ENCODE results near the gene RTRAF. TPM values are rescaled to one million over a fixed set of nuclear protein-coding genes. Genes with fewer than 3 reads are reported as not detected.

The RTRAF gene
- total RNA-seq, 1 donor from 2014 or later: 225 TPM

GRCh38 chr14:51988221-51988620 lies 1.1 kb upstream of the RTRAF start:
- intact Hi-C loops (cut with micrococcal nuclease): no loop called here
- ATAC-seq (no peak), DNase-seq (no peak)

GRCh38 chr14:51990488-51990887 lies 1.1 kb downstream of the RTRAF start:
- ATAC-seq: no peak
- DNase-seq: no peak
- intact Hi-C loops (cut with micrococcal nuclease): no loop called here

GRCh38 chr14:51993285-51993920 lies 4.1 kb downstream of the RTRAF start:
- intact Hi-C loops (cut with micrococcal nuclease): no loop called here
- DNase-seq (no peak), ATAC-seq (no peak)

- intact Hi-C loops (cut with micrococcal nuclease): loop anchor here (5.0 kb wide), 2 partner anchors 76 to 136 kb away; no protein-coding TSS in a partner anchor
- no peak for DNase-seq
- ATAC-seq: peak; percentile 31
Measured at GRCh38 chr14:51996148-51996746, 6.9 kb downstream of the RTRAF start.

DNA sequence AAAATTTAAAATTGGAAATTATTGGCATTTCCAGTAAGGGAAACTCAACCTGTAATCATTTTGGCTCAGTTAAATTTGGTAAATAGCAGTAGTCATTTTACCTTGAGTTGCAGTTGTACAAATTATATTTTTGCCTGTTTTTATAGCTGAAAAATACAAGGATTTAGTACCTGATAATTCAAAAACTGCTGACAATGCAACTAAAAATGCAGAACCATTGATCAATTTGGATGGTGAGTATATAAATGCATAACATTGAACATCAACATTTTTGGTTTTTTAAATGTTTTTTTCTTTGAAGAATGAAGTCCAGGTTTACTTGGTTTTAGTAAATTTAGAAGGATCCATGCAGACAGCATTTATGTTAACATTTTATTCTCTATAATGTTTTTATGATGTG lies 9.0 kb downstream of the RTRAF start:
- intact Hi-C loops (cut with micrococcal nuclease): loop anchor here (5.0 kb wide), 2 partner anchors 74 to 134 kb away; no protein-coding TSS in a partner anchor
- ATAC-seq: no peak
- DNase-seq: no peak

- intact Hi-C loops (cut with micrococcal nuclease): loop anchor here (5.0 kb wide), 2 partner anchors 73 to 133 kb away; no protein-coding TSS in a partner anchor
- no peak for ATAC-seq
- DNase-seq: no peak
Measured at GRCh38 chr14:51999084-51999483, 9.7 kb downstream of the RTRAF start.

- DNase-seq: no peak
- intact Hi-C loops (cut with micrococcal nuclease): no loop called here
- ATAC-seq: no peak
Measured at GRCh38 chr14:52000019-52000582, 10.8 kb downstream of the RTRAF start.

- DNase-seq: no peak
- intact Hi-C loops (cut with micrococcal nuclease): no loop called here
- no peak for ATAC-seq
Measured at GRCh38 chr14:52000696-52001095, 11.3 kb downstream of the RTRAF start.

DNA sequence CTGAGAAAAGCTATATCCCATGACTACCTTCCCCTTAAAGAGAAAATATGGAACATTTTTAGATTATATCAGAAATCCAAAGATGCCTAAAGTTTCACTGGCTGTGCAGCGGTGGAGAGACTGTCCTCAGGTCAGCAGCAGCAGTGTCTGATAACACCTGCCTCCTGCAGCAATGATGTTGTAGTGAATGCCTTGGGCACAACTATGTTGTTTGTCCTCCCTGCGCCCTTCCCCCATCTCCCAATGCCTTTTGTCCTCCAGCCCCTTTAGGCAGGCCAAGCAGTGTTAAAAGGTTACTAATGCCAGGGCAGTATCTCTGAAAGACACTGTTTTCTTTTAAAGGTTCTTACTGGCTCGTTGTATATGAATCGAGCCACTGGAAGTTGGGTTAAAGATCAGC lies 13.2 kb downstream of the RTRAF start:
- DNase-seq: peak; percentile 17
- peak; percentile 55 for ATAC-seq
- intact Hi-C loops (cut with micrococcal nuclease): no loop called here

DNA sequence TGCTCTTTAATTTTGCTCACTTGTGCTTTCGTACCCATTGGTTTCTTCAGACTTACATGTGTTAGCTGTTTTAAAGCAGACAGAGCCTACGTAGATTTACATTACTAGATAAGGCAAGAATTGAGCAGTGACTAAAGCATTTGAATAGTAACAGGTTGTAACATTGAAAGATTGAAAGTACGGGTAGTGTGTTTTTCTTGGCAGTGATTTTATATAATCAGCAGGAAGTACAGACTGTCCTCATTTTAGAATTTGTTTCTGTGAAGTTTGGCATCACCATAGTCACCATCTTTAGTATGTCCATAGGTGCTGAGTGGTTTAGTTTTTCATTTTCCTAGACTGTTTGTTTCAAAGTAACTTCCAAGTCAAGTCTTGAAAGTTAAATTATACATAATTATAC lies 14.0 kb downstream of the RTRAF start:
- peak; percentile 87 for ATAC-seq
- intact Hi-C loops (cut with micrococcal nuclease): no loop called here

DNA sequence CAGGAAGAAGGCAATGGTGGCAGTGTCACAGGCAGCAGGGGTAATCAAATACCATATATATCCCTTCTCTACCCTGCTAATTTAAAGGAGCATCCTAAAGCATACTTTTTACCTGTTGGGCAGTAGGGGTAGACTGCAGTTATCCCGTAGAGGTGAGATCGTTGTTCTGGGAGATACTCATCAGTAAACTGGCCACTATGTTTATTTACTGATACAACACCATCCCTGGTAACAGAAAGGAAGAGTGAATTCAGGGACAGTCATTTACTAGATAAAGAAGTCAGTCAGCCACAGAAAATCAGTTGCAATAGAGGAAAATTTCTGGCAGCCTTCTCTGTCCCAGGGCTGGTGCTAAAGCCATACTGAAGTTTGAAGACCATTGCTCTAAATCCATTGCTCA lies 16.3 kb downstream of the RTRAF start:
- no peak for ATAC-seq
- intact Hi-C loops (cut with micrococcal nuclease): no loop called here
- no peak for DNase-seq

More for the DNA sequence above, 14.0 kb downstream of the RTRAF start:
- DNase-seq: no peak

DNA sequence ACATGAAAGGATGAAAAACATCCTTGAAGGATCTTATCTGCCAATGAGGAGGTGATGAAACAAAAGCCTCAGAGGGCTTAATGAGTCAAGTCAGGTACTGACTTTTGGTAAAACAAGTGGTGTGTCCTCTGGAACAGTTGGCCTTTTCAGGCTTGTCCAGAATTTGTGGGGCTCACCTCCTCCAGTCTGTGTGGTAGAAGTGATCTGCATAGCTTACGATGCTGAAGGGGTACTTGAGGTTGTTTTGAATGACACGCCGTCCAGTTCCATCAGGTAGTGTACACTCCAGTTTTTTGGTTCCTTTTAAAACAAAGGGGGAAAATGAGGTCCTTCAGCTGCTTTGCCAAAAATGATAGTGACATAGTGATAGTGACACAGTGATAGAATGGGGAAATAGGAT lies 17.0 kb downstream of the RTRAF start:
- ATAC-seq (no peak), DNase-seq (no peak)
- intact Hi-C loops (cut with micrococcal nuclease): no loop called here

DNA sequence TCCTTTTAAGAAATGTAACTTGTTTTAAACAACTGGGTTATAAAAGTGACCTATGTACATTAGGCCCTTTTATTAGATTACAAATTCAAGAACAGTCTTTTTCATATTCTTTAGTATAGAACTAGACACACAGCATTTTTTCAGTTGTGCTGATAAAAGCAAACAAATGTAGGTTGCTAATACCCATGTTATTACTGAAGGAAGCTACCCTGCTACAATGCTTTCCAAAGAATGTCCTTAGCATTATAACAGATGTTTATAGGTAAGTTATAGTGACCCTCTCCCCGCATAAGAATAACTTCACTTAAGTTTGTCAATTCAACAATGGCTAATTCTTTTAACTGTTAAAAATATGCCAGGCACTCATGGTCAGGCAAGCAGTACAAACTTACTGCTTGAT lies 17.9 kb downstream of the RTRAF start:
- intact Hi-C loops (cut with micrococcal nuclease): no loop called here
- DNase-seq: no peak
- no peak for ATAC-seq

- ATAC-seq: no peak
- intact Hi-C loops (cut with micrococcal nuclease): no loop called here
- no peak for DNase-seq
Measured at GRCh38 chr14:52007637-52008036, 18.3 kb downstream of the RTRAF start.

DNA sequence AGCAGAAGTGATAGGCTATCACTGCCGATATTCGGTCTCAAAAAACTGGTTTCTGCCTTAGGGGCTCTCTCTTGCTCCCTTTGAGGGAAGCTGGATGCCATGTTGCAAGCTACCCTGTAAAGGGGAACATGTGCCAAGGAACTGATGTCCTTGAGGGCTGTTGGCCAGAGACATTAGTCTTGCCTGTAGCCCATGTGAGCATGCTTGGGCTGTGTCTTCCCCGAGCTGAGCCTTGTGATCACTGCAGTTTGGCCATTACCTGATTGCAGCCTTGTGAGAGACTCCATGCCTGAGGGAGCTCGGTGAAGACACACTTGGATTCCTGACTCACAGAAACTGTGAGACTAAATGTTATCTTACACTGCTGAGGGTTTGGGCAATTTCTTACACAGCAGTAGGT lies 18.8 kb downstream of the RTRAF start:
- intact Hi-C loops (cut with micrococcal nuclease): no loop called here
- ATAC-seq: no peak
- DNase-seq: no peak

GRCh38 chr14:52010173-52010693 lies 20.9 kb downstream of the RTRAF start:
- DNase-seq: no peak
- intact Hi-C loops (cut with micrococcal nuclease): loop anchor here (5.0 kb wide), 1 partner anchor 52 kb away; no protein-coding TSS in a partner anchor
- ATAC-seq: peak; percentile 32

DNA sequence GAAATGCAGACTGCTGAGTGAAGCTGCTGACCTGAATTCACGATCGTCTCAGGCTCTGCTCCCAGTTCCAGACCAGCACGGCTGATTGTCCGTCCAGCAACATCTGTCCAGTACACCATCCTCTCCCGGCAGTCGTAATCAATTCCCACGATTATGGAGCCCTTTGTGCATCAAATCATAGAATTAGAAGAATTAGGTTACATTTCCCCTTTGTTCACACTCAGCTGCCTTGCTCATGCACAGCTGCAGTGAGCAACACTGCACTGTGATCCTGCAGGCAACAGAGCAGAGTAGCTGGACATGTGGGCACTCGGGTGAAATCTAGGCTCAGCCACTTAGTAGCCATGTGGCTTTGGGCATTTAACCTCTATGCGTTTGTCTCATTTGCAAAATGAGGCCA lies 22.2 kb downstream of the RTRAF start:
- intact Hi-C loops (cut with micrococcal nuclease): loop anchor here (5.0 kb wide), 1 partner anchor 51 kb away; no protein-coding TSS in a partner anchor
- ATAC-seq (no peak), DNase-seq (no peak)

GRCh38 chr14:52012635-52013034 lies 23.3 kb downstream of the RTRAF start:
- peak; percentile 78 for DNase-seq

DNA sequence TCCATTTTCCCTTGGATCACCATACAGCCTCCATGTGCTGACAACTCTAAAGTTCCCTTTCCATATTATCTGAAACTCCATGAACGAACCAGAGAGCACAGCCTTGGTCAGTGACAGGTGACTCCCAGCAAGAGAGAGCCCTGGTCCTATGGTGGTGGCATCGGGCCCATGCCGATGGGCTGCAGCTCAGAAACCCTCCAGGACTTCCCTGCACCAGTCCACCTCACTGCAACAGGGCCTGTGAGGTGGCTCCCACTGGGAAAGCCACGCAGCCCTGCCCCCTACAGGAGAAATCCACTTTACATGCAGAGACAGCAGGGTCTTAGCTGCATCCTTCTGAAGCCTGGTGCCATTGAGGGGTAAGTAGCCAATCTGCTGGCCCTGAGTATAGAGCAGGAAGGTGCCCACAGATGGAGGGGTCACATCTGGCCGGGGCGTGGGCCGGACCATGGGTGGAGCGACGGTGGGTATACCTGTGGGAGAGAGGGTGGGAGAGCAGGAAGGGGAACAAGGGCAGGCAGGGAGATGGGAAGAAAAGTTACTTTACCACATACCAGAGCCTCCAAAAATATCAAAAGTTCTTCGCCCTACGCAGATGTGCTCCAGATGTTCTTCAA lies 24.7 kb downstream of the RTRAF start:
- peak; percentile 70 for DNase-seq
- intact Hi-C loops (cut with micrococcal nuclease): loop anchor here (5.0 kb wide), 1 partner anchor 48 kb away; no protein-coding TSS in a partner anchor
- ATAC-seq: peak; percentile 52

More at GRCh38 chr14:52012635-52013034, 23.3 kb downstream of the RTRAF start:
- intact Hi-C loops (cut with micrococcal nuclease): loop anchor here (5.0 kb wide), 1 partner anchor 50 kb away; no protein-coding TSS in a partner anchor
- peak; percentile 59 for ATAC-seq

All from left ventricle myocardium superior (tissue), 1 donor.